ENCODE results near the gene RPP40.
"Not testable (repeated sequence)": the region's sequence is repeated elsewhere in the genome, so short reads cannot be mapped to it uniquely, and the experiment has no call there.

Gene RPP40

GRCh38 chr6:5020142-5020541 lies 16.3 kb upstream of the RPP40 start:
- no peak for DNase-seq

GRCh38 chr6:5014072-5014561 lies 10.3 kb upstream of the RPP40 start:
- DNase-seq, result no peak

GRCh38 chr6:5012519-5012918 lies 8.7 kb upstream of the RPP40 start:
- DNase-seq, result no peak

GRCh38 chr6:5011346-5011745 lies 7.5 kb upstream of the RPP40 start:
- no peak for DNase-seq

GRCh38 chr6:5007531-5007930 lies 3.7 kb upstream of the RPP40 start:
- no peak for DNase-seq

GRCh38 chr6:5006222-5006621 lies 2.4 kb upstream of the RPP40 start:
- no peak for DNase-seq

GRCh38 chr6:5005038-5005433 lies 1.2 kb upstream of the RPP40 start:
- DNase-seq, result not testable (repeated sequence)

GRCh38 chr6:5004373-5005037 lies 668 bp upstream of the RPP40 start:
- DNase-seq, result no peak

- DNase-seq, result no peak
Observed at GRCh38 chr6:4999586-4999985, 4.3 kb downstream of the RPP40 start.

GRCh38 chr6:4997862-4998261 lies 6.0 kb downstream of the RPP40 start:
- DNase-seq, result no peak

- DNase-seq, result no peak
Observed at GRCh38 chr6:4994741-4995140, 9.1 kb downstream of the RPP40 start.

GRCh38 chr6:4987432-4987831 lies 16.4 kb downstream of the RPP40 start:
- no peak for DNase-seq

- no peak for DNase-seq
Observed at GRCh38 chr6:4986999-4987398, 16.8 kb downstream of the RPP40 start.

- no peak for DNase-seq
Observed at GRCh38 chr6:4983322-4983721, 20.5 kb downstream of the RPP40 start.

- no peak for DNase-seq
Observed at GRCh38 chr6:4981761-4982160, 22.1 kb downstream of the RPP40 start.

GRCh38 chr6:4979426-4979825 lies 24.4 kb downstream of the RPP40 start:
- no peak for DNase-seq

- DNase-seq, result no peak
Observed at GRCh38 chr6:4977468-4977867, 26.4 kb downstream of the RPP40 start.

- DNase-seq, result no peak
Observed at GRCh38 chr6:4975506-4975905, 28.3 kb downstream of the RPP40 start.

GRCh38 chr6:4974962-4975361 lies 28.9 kb downstream of the RPP40 start:
- DNase-seq, result no peak

- DNase-seq, result peak in 2 of 56 donors; percentile 18 to 24
Observed at GRCh38 chr6:4973982-4974745, 29.7 kb downstream of the RPP40 start.

GRCh38 chr6:4973415-4973814 lies 30.4 kb downstream of the RPP40 start:
- no peak for DNase-seq

GRCh38 chr6:4972438-4972837 lies 31.4 kb downstream of the RPP40 start:
- DNase-seq, result no peak

- no peak for DNase-seq
Observed at GRCh38 chr6:4971851-4972250, 32.0 kb downstream of the RPP40 start.

Measured in nucleus accumbens (tissue), 56 donors.